HG03025 (cell line): ENCODE results near the gene AXL.
A peak's percentile ranks its signal among the peaks of the same experiment; 100 is the strongest.
"Not testable (repeated sequence)": the region's sequence is repeated elsewhere in the genome, so short reads cannot be mapped to it uniquely, and the experiment has no call there.

ENCODE experiments used
- ATAC-seq: cut with Tn5 transposase; IDR thresholded peaks from one replicate; pipeline ENCODE4 v1.9.1; 2021; ENCODE audit warnings: mild to moderate bottlenecking, moderate library complexity; ENCODE audit not compliant: unreplicated experiment, low FRiP score

Gene AXL

DNA sequence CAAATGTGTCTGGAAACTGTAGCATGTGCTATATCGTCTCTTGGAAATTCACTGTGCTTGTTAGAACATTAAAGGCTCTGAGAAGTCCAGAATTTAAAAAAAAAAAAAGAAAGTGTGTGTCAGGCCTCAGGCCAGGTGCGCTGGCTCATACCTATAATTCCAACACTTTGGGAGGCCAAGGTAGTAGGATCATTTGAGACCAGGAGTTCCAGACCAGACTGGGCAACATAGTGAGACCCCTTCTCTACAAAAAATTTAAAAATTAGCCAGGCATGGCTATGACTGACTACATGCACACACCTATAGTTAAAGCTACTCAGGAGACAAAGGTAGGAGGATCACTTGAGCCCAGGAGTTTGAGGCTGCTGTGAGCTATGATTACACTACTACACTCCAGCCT lies 50.0 kb downstream of the AXL start:
- ATAC-seq = no peak

DNA sequence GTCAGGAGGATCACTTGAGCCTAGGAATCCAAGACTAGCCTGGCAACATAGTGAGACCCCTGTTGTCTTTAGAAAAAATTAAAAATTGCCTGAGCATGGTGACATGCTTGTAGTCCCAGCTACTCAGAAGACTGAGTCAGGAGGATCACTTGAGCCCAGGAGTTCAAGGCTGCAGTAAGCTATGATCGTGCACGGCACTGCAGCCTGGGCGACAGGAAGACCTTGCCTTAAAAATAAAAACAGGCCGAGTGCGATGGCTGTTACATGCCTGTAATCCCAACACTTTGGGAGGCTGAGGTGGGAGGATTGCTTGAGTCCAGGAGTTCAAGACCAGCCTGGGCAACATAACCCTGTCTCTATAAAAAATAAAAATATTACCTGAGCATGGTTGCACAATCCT lies 50.5 kb downstream of the AXL start:
- no peak for ATAC-seq

DNA sequence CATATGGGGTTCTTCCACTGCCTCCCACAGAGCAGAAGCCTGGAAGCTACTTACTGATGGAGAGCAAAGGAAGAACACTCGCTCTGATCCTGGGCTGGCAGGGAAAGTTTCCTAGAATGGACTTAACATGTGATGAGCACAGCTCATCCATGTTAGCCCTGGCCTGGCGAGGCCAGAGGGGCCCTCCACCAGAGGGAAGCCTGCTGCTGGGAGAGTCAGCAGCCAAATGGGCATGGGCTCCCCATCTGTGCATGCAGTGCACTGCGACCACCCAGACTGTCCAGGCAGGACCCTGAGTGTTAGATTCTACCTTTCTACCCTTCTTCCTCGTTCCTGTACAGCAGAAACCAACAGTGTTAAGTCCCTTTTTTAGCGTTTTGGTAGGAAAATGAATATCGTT lies 54.1 kb downstream of the AXL start:
- no peak for ATAC-seq

DNA sequence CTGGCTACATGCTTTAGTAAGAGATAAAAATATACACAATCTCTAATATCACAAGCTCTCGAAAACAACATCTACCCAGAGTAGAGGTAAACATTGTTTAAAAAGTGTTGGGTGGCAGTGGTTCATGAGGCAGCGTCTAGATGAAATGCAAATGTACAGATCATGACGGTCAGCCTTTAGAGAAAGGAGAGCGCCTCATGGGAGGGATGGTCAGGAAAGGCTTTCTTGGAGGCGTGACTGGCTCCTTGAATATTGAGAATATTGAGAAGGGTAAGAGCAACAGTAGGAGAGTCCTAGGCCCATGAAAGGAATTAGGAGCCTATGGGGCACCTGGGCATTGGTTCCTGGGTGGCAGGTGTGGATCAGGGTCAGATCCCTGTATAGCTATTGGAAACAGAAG lies 55.8 kb downstream of the AXL start:
- no peak for ATAC-seq

DNA sequence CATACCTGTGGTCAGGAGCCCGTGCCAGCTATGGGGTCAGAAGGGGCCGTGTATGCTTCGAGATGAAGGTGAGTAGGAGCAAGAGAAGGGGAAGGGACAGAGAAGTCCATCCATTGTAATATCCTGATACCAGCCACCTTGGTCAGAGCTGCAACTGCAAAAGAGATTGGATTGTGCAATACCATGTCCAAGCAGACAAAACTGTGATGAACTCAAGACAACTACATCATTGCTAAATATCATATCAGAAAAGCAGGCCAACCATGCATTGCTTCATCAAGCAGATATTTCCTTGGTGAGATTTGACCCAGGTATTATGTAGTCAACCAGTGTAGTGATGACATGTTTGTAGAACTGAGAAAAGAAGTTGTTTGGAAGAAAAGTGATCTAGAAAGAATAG lies 57.2 kb downstream of the AXL start:
- no peak for ATAC-seq

DNA sequence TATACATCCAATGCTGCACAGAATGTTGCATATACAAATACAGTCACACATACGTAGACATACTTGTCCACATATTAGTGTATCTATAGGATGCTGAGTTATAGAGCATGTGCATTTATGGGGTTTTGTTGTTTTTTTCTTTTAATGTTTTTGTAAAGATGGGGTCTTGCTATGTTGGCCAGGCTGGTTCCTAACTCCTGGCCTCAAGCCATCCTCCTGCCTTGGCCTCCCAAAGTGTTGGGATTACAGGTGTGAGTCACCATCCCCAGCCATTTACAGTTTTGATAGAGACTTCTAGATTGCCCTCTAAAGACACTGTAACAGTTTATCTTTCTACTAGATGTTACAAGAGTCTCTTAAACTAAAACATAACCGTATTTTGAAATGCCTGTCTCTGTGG lies 59.5 kb downstream of the AXL start:
- ATAC-seq = no peak

DNA sequence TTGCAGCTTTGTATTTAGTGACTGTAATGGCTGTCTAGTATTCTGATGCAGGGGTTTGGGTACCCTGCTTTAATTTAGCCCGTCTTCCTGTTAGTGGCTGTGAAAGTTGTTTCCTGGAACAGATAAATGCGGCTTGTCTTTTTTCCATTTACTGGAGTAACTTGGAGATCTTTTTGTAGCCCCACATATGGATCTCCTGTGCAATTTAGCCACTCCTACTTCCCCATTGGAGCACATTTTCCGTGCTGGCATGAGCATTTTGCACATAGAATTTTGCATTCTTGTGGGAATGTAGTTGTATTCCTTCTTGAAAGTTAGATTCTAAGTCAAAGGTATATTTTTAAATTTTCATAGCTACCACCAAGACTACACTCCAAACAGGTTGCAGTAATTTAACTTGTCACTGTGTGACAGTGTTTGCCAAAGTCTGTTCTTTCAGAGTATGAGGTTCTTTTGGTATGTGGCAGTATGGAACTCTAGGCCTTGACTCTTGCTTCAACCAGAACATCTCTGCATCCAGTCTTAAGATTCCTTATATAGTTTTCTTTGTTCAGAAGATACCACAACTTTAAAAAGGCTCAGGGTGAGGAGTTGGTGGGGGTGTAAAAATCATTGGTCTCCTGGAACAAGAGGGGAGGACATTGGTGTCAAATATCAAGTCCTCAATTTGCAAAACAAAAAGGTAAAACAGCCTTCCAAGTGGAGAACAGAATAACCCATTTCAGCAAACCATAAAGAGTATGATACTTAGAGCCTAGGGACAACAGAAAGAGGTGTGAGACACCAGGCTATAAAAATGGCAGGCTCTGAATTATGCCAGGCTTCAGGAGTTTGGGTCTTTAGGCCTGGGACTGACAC lies 69.9 kb downstream of the AXL start:
- ATAC-seq = no peak

DNA sequence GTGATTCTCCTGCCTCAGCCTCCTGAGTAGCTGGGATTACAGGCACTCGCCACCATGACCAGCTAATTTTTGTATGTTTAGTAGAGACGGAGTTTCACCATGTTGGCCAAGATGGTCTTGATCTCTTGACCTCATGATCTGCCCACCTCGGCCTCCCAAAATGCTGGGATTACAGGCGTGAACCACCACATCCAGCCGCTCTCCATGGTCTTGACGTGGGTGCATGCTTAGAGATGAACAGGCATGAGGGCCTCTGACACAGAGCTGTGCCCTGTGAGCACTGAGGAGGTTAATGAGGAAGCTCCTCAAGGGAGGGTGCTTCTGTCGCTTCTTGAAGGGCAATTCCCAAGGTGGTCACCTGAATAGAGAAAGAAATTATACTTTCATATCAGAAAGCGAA lies 70.8 kb downstream of the AXL start:
- ATAC-seq = not testable (repeated sequence)

DNA sequence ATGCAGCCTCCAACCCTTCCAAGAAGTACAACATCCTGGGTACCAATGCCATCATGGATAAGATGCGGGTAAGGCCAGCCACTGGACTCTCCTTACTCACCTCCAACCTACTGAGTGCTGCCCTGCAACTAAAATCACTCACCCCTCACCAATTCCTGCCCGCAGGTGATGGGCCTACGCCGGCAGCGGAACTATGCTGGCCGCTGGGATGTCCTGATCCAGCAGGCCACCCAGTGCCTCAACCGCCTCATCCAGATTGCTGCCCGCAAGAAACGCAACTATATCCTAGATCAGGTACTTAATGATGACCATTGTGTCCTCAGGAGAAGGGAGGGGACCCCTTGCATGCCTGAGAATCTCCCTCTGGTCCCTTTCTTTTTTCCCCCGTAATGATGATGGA lies 75.4 kb downstream of the AXL start:
- ATAC-seq = no peak

DNA sequence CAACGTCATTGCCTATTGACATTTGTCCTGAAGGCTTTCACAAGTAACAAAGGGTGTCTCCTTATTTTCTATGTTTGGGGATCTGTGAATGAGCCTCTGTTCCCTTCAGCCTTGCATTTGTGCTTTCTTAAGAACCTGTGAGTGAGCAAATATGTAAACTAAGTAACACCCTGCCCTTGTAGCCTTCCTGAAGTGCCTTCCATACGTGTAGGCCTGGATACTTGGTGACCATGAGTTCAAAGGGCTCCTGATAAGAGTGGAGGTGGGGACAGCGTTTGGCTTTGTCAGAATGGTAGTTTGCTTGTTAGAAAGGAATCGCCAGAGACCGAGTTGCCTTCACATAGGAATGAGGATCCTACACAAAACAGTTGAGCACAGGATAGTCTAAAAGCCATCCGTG lies 76.5 kb downstream of the AXL start:
- no peak for ATAC-seq

DNA sequence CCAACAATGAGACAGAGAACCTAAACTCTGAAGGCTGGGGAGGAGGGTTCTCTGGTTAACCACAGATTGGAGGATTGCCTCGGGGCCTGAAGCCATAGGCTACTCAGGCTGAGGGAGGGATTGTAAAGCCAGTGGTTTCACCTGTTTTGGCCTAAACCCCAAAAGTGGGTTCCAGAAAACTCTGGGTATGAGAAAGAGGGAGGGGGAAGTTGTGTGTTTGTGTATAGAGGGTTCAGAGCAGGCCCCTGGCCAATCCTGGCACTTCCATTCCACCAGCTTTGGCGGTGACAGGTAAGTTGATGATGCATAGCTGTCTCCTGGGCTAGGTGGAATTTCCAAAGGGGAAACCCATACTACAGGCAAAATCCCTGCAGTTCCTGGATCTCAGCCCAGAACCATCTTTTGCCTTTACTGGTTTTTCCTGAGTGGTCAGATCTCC lies 77.4 kb downstream of the AXL start:
- ATAC-seq = no peak

DNA sequence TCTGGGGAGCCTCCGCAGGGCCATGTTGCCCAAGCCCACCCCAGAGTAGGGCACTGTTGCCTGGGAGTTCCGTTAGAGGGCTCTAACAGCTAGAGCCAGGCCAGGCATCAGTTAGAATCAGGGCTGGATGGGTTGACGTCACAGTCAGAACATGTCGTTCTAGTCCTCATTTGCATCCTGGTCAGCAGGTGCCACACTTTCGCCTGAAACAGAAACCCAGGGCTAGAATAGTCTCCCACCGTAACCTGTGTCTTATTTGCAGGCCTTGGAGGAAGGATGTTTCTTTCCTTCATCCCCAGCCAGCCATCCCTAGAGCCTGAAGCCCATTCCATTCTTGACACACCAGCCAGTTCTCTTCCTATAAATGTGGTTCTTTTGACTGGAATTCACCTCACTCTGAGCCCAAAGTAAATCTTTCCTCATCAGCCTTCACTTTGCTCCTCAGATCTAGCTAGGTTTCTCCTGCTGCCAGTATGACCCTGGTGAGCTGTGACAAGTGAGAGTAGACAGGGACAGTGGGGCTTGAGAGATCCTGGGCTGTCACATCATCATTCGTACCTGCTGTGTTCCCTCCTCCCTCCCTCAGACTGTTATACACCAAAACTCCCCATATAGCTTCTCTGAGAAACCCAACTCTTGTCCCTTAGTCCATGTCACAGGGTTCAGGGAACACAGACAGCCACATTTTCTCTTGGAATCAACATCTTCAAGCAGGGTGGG lies 78.8 kb downstream of the AXL start:
- peak; percentile 40 for ATAC-seq

DNA sequence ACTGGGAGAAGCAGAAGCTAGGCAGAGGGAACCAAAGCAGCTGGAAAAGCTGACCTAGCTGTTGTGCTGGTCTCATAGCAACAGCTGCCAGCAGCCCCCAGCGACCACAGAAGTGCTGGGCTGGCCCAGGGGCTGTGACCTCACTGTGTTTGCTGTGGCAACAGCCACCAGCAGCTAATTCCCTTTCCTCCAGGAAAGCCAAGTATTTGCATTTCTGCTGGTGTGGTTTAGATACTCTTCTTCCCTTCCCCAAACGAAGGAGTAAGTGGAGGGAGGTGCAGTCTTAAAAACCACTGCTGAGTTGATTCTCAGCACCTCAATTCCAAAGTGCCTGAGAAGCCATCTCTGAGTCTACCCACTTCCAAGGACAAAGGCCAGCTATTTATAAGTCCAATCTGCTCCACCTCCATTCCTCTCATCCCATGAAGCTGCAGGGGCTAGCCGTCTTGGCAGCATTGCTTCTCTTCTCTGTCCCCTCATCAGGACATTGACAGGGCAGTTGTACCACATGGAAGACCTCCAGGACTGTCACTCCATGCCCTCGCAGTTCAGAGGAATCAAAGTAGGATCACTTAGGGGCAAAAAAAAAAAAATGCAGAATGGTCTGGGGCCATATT lies 79.4 kb downstream of the AXL start:
- ATAC-seq = no peak

DNA sequence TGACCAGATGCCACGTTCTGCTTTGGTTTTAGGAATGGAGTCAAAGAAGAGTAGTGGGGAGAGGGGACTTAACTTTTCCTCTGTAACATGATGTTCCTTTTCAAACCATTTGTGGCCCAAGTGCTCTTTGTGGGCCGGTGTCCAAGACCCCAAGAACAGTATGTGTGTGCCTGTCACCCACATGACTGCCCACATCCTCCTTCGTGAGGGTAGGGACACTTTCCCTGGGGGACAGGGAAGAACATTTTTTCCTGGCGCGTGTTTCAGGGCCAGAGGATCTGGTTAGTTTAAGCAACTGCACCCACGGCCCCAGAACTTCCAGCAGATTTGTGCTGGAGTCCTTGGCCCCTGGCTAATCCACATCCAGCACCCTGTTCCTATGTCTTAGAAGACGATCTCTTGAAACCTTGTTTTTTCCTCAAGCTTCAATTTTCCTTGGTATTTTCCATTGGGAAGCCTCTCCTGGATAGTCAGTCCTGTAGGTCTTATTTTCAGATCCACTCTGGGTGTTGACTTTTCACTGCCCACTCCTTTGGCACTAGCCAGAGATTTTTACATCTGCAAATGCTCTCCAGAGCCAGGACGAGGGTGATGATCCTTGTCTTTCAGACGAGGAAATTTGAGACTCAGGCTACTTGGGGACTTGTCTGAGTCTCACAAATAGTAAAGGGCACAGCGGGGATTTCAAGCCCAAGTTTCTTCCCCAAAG lies 80.2 kb downstream of the AXL start:
- no peak for ATAC-seq

DNA sequence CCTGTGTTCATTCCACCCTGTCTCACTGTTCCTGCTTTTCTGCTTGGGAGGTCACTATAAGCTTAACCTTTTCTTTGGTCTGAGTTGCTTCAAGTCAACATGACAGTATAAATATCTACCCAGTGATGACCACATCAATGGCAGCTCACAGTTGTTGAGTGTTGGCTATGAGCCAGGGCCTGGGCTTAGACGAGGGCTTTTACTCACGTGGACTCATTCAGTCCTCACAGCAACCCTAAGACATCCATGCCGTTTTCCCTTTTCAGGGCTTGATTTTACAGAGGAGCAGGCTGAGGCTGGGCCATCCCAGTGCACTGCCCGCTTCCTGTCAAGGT lies 80.7 kb downstream of the AXL start:
- no peak for ATAC-seq

DNA sequence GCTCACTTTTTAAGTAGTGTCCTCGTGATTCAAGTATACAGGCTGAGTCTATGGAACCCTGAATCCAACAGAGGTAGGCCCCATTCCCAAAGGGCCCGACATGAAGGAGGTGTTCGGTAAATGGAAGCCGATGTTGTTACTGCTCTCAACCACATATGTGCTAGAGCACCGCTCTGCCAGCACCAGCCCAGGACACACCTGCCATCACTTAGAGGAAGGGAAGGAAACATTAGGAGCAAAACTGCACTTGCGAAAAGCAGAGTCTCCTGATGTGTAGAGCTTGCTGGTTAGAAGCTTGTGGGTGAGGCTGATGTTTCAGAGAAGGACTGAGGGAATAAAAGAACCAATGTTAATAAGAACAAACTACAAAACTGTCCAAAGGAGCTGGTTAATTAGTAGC lies 81.5 kb downstream of the AXL start:
- ATAC-seq = no peak

DNA sequence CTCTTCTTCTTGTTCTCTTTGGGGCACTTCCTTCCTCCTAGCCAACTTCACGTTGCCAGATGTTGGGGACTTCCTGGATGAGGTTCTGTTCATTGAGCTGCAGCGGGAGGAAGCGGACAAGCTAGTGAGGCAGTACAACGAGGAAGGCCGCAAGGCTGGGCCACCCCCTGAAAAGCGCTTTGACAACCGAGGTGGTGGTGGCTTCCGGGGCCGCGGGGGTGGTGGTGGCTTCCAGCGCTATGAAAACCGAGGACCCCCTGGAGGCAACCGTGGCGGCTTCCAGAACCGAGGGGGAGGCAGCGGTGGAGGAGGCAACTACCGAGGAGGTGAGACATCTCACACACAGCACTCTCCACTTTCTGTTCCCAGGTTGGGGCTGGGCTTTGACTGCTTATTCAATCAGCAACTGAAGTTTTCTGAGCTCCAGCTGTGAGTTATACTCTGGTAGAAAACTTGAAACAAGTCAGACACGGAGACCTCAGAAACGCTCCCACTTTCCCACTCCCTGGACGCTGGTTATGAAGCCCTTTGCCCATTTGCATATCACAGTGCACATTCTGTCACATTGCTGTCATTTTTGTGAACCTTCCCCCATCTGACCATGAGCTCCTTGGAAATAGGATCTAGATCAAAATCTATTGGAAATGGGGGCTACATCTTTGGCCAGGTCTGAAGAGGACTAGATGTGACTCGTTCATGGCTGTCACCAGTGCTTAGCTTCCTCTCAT lies 83.8 kb downstream of the AXL start:
- ATAC-seq = no peak

DNA sequence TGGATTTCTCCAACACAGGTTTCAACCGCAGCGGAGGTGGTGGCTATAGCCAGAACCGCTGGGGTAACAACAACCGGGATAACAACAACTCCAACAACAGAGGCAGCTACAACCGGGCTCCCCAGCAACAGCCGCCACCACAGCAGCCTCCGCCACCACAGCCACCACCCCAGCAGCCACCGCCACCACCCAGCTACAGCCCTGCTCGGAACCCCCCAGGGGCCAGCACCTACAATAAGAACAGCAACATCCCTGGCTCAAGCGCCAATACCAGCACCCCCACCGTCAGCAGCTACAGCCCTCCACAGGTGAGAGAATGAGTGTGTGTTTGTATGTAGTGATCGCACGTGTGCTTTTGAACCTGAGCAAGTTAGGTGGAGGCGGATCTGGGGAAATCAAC lies 84.9 kb downstream of the AXL start:
- no peak for ATAC-seq

DNA sequence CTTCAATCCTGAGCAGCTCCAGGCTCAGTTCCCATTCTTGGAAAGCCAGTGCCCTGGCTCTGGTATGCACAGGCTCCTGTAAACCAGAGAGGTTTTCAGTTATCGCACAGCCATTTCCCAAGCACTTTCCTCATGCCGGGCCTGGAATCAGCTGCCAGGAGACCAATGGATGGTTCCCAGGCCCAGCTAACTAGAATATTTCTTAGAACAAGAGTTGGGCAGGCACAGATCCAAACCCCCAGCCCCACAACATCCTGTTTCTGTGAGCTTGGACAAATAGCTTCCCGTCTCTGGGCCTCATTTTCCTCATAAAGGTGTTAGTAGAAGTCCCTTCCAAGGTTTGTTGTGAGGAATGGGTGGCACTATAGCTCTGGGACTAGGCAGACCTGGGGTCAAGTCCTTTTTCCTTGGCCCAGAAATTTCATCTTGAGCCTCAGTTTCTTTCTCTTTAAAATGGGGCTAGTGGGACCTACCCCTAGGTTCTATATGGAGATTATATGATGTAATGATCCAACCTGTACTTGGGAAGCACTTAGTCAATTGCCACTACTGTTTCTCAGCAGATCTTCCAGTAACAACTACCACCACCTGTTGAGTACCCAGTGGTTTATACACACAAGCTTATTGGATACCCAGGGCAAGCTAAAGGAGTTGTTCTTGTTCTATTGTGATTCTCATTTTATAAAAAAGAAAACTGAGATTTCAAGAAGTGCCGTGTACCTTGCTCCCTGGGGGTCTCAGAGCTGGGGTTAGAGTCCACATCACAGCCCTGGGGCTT lies 85.9 kb downstream of the AXL start:
- ATAC-seq = no peak
